ENCODE data around the gene NSG1.

NSG1 gene

GRCh38 chr4:4422856-4423499, 36.1 kb downstream of the NSG1 start:
- TF ChIP-seq POLR2A (IDR thresholded peaks at IDR 0.05; ENCODE audit: low read depth, low read length) (no peak), SPI1 (IDR thresholded peaks at IDR 0.05; ENCODE audit: low read depth, low read length) (no peak), TAF1 (IDR thresholded peaks at IDR 0.05; ENCODE audit: low read depth, low read length) (no peak), POLR2AphosphoS5 (IDR thresholded peaks at IDR 0.05; ENCODE audit: low read depth, low read length) (no peak), POU2F2 (IDR thresholded peaks at IDR 0.05; ENCODE audit: low read depth, low read length) (no peak), PAX5 (IDR thresholded peaks at IDR 0.05; ENCODE audit: insufficient read depth, low read length, severe bottlenecking) (no peak)
- DNase-seq (ENCODE audit: insufficient read length, low spot score) (no peak), FAIRE-seq (no peak)

- TF ChIP-seq PAX5 (IDR thresholded peaks at IDR 0.05; ENCODE audit: insufficient read depth, low read length, severe bottlenecking) (no peak), POU2F2 (IDR thresholded peaks at IDR 0.05; ENCODE audit: low read depth, low read length) (no peak), POLR2A (IDR thresholded peaks at IDR 0.05; ENCODE audit: low read depth, low read length) (no peak), TAF1 (IDR thresholded peaks at IDR 0.05; ENCODE audit: low read depth, low read length) (no peak), SPI1 (IDR thresholded peaks at IDR 0.05; ENCODE audit: low read depth, low read length) (no peak), POLR2AphosphoS5 (IDR thresholded peaks at IDR 0.05; ENCODE audit: low read depth, low read length) (no peak)
- FAIRE-seq: no peak
- DNase-seq (ENCODE audit: insufficient read length, low spot score): no peak
Observed at GRCh38 chr4:4423706-4424498, 37.0 kb downstream of the NSG1 start.

- TF ChIP-seq POU2F2 (IDR thresholded peaks at IDR 0.05; ENCODE audit: low read depth, low read length) (no peak), SPI1 (IDR thresholded peaks at IDR 0.05; ENCODE audit: low read depth, low read length) (no peak), TAF1 (IDR thresholded peaks at IDR 0.05; ENCODE audit: low read depth, low read length) (no peak), PAX5 (IDR thresholded peaks at IDR 0.05; ENCODE audit: insufficient read depth, low read length, severe bottlenecking) (no peak), POLR2AphosphoS5 (IDR thresholded peaks at IDR 0.05; ENCODE audit: low read depth, low read length) (no peak), POLR2A (IDR thresholded peaks at IDR 0.05; ENCODE audit: low read depth, low read length) (no peak)
- FAIRE-seq: no peak
Observed at GRCh38 chr4:4424499-4425115, 37.7 kb downstream of the NSG1 start.

GRCh38 chr4:4425119-4425690, 38.3 kb downstream of the NSG1 start:
- no peak for TF ChIP-seq TAF1 (IDR thresholded peaks at IDR 0.05; ENCODE audit: low read depth, low read length)
- no peak for TF ChIP-seq POU2F2 (IDR thresholded peaks at IDR 0.05; ENCODE audit: low read depth, low read length)
- TF ChIP-seq PAX5 (IDR thresholded peaks at IDR 0.05; ENCODE audit: insufficient read depth, low read length, severe bottlenecking): no peak
- no peak for TF ChIP-seq POLR2A (IDR thresholded peaks at IDR 0.05; ENCODE audit: low read depth, low read length)
- TF ChIP-seq SPI1 (IDR thresholded peaks at IDR 0.05; ENCODE audit: low read depth, low read length): no peak
- TF ChIP-seq POLR2AphosphoS5 (IDR thresholded peaks at IDR 0.05; ENCODE audit: low read depth, low read length): no peak
- no peak for DNase-seq (ENCODE audit: insufficient read length, low spot score)
- no peak for FAIRE-seq

More at GRCh38 chr4:4424499-4425115, 37.7 kb downstream of the NSG1 start:
- no peak for DNase-seq (ENCODE audit: insufficient read length, low spot score)

- DNase-seq (ENCODE audit: insufficient read length, low spot score) (no peak), FAIRE-seq (no peak)
- TF ChIP-seq TAF1 (IDR thresholded peaks at IDR 0.05; ENCODE audit: low read depth, low read length): no peak
- no peak for TF ChIP-seq POLR2A (IDR thresholded peaks at IDR 0.05; ENCODE audit: low read depth, low read length)
- TF ChIP-seq POLR2AphosphoS5 (IDR thresholded peaks at IDR 0.05; ENCODE audit: low read depth, low read length): no peak
- TF ChIP-seq PAX5 (IDR thresholded peaks at IDR 0.05; ENCODE audit: insufficient read depth, low read length, severe bottlenecking): no peak
- no peak for TF ChIP-seq SPI1 (IDR thresholded peaks at IDR 0.05; ENCODE audit: low read depth, low read length)
- TF ChIP-seq POU2F2 (IDR thresholded peaks at IDR 0.05; ENCODE audit: low read depth, low read length): no peak
Observed at GRCh38 chr4:4425696-4426095, 38.8 kb downstream of the NSG1 start.

GRCh38 chr4:4426511-4427120, 39.7 kb downstream of the NSG1 start:
- FAIRE-seq (no peak), DNase-seq (ENCODE audit: insufficient read length, low spot score) (no peak)
- no peak for TF ChIP-seq PAX5 (IDR thresholded peaks at IDR 0.05; ENCODE audit: insufficient read depth, low read length, severe bottlenecking)
- TF ChIP-seq SPI1 (IDR thresholded peaks at IDR 0.05; ENCODE audit: low read depth, low read length): no peak
- no peak for TF ChIP-seq POU2F2 (IDR thresholded peaks at IDR 0.05; ENCODE audit: low read depth, low read length)
- no peak for TF ChIP-seq POLR2AphosphoS5 (IDR thresholded peaks at IDR 0.05; ENCODE audit: low read depth, low read length)
- TF ChIP-seq TAF1 (IDR thresholded peaks at IDR 0.05; ENCODE audit: low read depth, low read length): no peak
- TF ChIP-seq POLR2A (IDR thresholded peaks at IDR 0.05; ENCODE audit: low read depth, low read length): no peak

GRCh38 chr4:4427121-4427870, 40.4 kb downstream of the NSG1 start:
- TF ChIP-seq POLR2AphosphoS5 (IDR thresholded peaks at IDR 0.05; ENCODE audit: low read depth, low read length): no peak
- no peak for FAIRE-seq
- DNase-seq (ENCODE audit: insufficient read length, low spot score): no peak

GRCh38 chr4:4427886-4428285, 41.0 kb downstream of the NSG1 start:
- no peak for FAIRE-seq
- TF ChIP-seq SPI1 (IDR thresholded peaks at IDR 0.05; ENCODE audit: low read depth, low read length): no peak
- no peak for TF ChIP-seq TAF1 (IDR thresholded peaks at IDR 0.05; ENCODE audit: low read depth, low read length)
- no peak for TF ChIP-seq POLR2A (IDR thresholded peaks at IDR 0.05; ENCODE audit: low read depth, low read length)
- no peak for TF ChIP-seq POU2F2 (IDR thresholded peaks at IDR 0.05; ENCODE audit: low read depth, low read length)
- DNase-seq (ENCODE audit: insufficient read length, low spot score): no peak

Data from GM12891 (cell line).